Kidney (tissue), 14 donors: ENCODE data around the gene EHBP1. TPM values are rescaled to one million over a fixed set of nuclear protein-coding genes. Genes with fewer than 3 reads are reported as not detected.

Source experiments
- DNase-seq, 5 donors: peaks; one replicate each; pipeline ENCODE4 v3.0.0-alpha.2; 2013 to 2020
- FAIRE-seq: peaks from 2 replicates; lab custom pipeline; 2012; peaks lifted over from hg19 to GRCh38; lab: Jason Lieb, UNC
- H3K27ac ChIP-seq, 2 donors: one replicate each; pipeline ENCODE4 v1.7.0; 2013; ENCODE audit warnings: low read depth in 2 of 2, low read length in 2 of 2, inconsistent platforms in 1 of 2
- H3K27me3 ChIP-seq: one replicate; pipeline ENCODE4 v1.7.1; 2013; ENCODE audit warnings: low read length, inconsistent platforms; ENCODE audit not compliant: control insufficient read depth, insufficient read depth
- H3K36me3 ChIP-seq, 3 donors: one replicate each; pipeline versions ENCODE4 v1.7.0 to v1.7.1; 2013; ENCODE audit warnings: low read length in 3 of 3, control low read depth in 1 of 3, inconsistent platforms in 1 of 3; ENCODE audit not compliant: insufficient read depth in 3 of 3, control insufficient read depth in 2 of 3
- H3K4me1 ChIP-seq, 3 donors: one replicate each; pipeline versions ENCODE4 v1.7.0 to v1.7.1; 2013; ENCODE audit warnings: low read length in 3 of 3, inconsistent platforms in 1 of 3, low read depth in 1 of 3; ENCODE audit not compliant: control insufficient read depth in 2 of 3, insufficient read depth in 2 of 3
- H3K4me3 ChIP-seq, 3 donors: one replicate each; pipeline versions ENCODE4 v1.7.0 to v1.8.1; 2013; ENCODE audit warnings: low read length in 3 of 3, control low read depth in 1 of 3, inconsistent platforms in 1 of 3
- H3K9ac ChIP-seq, 3 donors: one replicate each; pipeline versions ENCODE4 v1.7.0 to v1.7.1; 2013; ENCODE audit warnings: low read length in 3 of 3, control low read depth in 1 of 3, inconsistent platforms in 1 of 3
- H3K9me3 ChIP-seq, 3 donors: one replicate each; pipeline versions ENCODE4 v1.7.0 to v1.7.1; 2013; ENCODE audit warnings: low read length in 3 of 3, control low read depth in 1 of 3, inconsistent platforms in 1 of 3; ENCODE audit not compliant: control insufficient read depth in 2 of 3, insufficient read depth in 1 of 3
- CTCF ChIP-seq: IDR thresholded peaks from 3 replicates; pipeline ENCODE4 v1.5.1; 2012; ENCODE audit warnings: mild to moderate bottlenecking, moderate library complexity, borderline replicate concordance; ENCODE audit not compliant: insufficient read depth; ENCODE audit errors: extremely low read depth
- intact Hi-C: fragments of 100-400 bp; cut with DNase I; formaldehyde crosslinking; loops from one replicate; pipeline ENCODE4 v1.11.1; 2022
- polyA plus RNA-seq: library from polyadenylated mRNA; stranded (reverse); fragments of 350-450 nt; fragmentation: Illumina TruSeq; extraction: RNeasy Lipid Tissue Mini Kit (QIAGEN cat#74804); gene quantifications from one replicate; pipeline ENCODE4 v1.2.3, GENCODE V29; 2014; ENCODE audit warnings: low read depth, low replicate concordance; ENCODE audit not compliant: insufficient read depth
- total RNA-seq: library from RNA; stranded (reverse); fragmentation: NEBNext Ultra II Directional; extraction: Animal tissue kit (Norgen Biotek cat#: 25700); gene quantifications from one replicate; pipeline ENCODE4 v1.2.1, GENCODE V29; 2021
- donor health status: control.
- donor health status: control.
- donor health status: control.
- donor health status: control.
- donor health status: control.
- donor health status: DM: yes; HTN: yes; CAD: no.
- donor health status: Normal renal cell carcinoma (clear cell type).

Gene EHBP1
- total and polyA plus RNA-seq, 2 donors from 2014 or later = 12.5 to 42.7 TPM

GRCh38 chr2:62705859-62706720 is 577 bp downstream of the EHBP1 start:
- intact Hi-C loops = no loop called here
- peaks cover 0 to 2% (median 0%) of the 10 kb centered on the region in 3 donors for H3K36me3 ChIP-seq

GRCh38 chr2:62706721-62707521 is 1.4 kb downstream of the EHBP1 start:
- no peaks in the 10 kb centered on the region for H3K9me3 ChIP-seq
- TF ChIP-seq CTCF = no peak
- peaks cover 0 to 13% (median 7%) of the 10 kb centered on the region in 3 donors for H3K4me1 ChIP-seq
- FAIRE-seq = no peak
- H3K9ac ChIP-seq = peak overlapping the region in 2 of 3 donors; percentile 55 to 76
- peaks cover 0 to 2% (median 0%) of the 10 kb centered on the region in 3 donors for H3K36me3 ChIP-seq
- DNase-seq = peak in 1 of 5 donors; percentile 31
- intact Hi-C loops = no loop called here
- peak overlapping the region; percentile 72 to 90 (median 80) for H3K4me3 ChIP-seq
- no peak overlapping the region for H3K27ac ChIP-seq
- no peaks in the 10 kb centered on the region for H3K27me3 ChIP-seq

More at GRCh38 chr2:62705859-62706720, 577 bp downstream of the EHBP1 start:
- H3K27ac ChIP-seq = peak overlapping the region; percentile 76 to 83
- H3K4me3 ChIP-seq = peak overlapping the region; percentile 72 to 90 (median 80)
- H3K4me1 ChIP-seq = peaks cover 0 to 13% (median 7%) of the 10 kb centered on the region in 3 donors
- FAIRE-seq = no peak
- peak overlapping the region; percentile 55 to 76 (median 65) for H3K9ac ChIP-seq
- peak; percentile 9 for TF ChIP-seq CTCF
- no peaks in the 10 kb centered on the region for H3K27me3 ChIP-seq
- DNase-seq = peak in 3 of 5 donors; percentile 77 to 85 (median 82)
- H3K9me3 ChIP-seq = no peaks in the 10 kb centered on the region

- no peak overlapping the region for H3K27ac ChIP-seq
- no peak overlapping the region for H3K9ac ChIP-seq
- H3K36me3 ChIP-seq = peaks cover 0 to 2% (median 0%) of the 10 kb centered on the region in 3 donors
- TF ChIP-seq CTCF = no peak
- no peaks in the 10 kb centered on the region for H3K9me3 ChIP-seq
- FAIRE-seq = no peak
- no peaks in the 10 kb centered on the region for H3K27me3 ChIP-seq
- intact Hi-C loops = no loop called here
- peak overlapping the region in 2 of 3 donors; percentile 16 to 30 for H3K4me3 ChIP-seq
- H3K4me1 ChIP-seq = peaks cover 0 to 16% (median 7%) of the 10 kb centered on the region in 3 donors
- no peak for DNase-seq
These were observed 3.2 kb downstream of the EHBP1 start for GRCh38 chr2:62708751-62709150.
